Stimulated activated CD4-positive, alpha-beta T cell treated with anti-CD3 and anti-CD28 coated beads, Interleukin-2, amount 100 ng/mL, for 48 hours (primary cell): ENCODE measurements around the gene BCAS1.
"Not testable (repeated sequence)": the region's sequence is repeated elsewhere in the genome, so short reads cannot be mapped to it uniquely, and the experiment has no call there.

ENCODE experiments used
- DNase-seq, 2 donors: peaks; one replicate each; pipeline ENCODE4 v3.0.0-alpha.2; 2020

The BCAS1 gene

GRCh38 chr20:53981752-53982437, 88.5 kb downstream of the BCAS1 start:
- DNase-seq, result peak in 1 of 2 donors; percentile 4

- DNase-seq, result no peak
Measured at GRCh38 chr20:53981130-53981529, 89.3 kb downstream of the BCAS1 start.

DNA sequence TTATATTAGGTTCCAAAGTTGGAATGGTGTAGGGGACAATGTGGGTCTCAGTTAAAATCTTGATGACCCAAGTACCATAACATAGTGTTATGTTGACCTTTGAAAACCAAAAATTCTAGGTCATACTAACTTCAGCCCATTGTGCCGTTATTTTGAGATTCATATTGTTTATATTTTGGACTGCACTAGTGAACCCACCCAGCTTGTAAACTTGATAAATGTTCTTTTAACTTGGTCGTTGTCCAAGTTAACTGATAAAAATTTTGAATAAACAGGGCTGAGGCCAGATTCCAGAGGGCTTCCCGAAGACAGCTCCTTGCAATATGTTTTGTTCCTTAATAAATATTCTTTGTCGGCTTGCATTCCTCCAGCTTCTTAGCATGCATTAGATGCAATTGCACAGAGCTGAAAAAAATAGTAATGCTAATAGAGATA, 90.3 kb downstream of the BCAS1 start:
- no peak for DNase-seq

DNA sequence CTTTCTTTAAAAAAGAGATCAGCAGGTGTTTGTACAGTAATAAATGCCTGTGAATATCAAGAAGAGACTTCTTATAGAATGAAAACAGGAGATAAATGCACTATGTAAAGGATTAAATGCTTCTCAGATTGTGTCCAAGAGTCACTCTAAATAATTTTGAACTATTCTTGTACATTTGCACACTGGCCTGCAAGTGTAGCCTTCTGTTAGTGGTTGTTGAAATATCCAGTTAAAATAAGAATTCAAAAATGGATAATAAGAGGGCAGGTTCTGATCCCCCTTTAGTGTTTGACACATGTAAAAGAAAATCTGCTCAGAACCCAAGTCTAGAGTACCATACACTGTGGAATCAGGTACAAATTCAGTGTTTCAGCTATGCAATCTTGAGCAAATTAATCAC, 91.9 kb downstream of the BCAS1 start:
- DNase-seq, result no peak

GRCh38 chr20:53977391-53977790, 93.0 kb downstream of the BCAS1 start:
- DNase-seq, result no peak

- no peak for DNase-seq
Measured at GRCh38 chr20:53975761-53976160, 94.6 kb downstream of the BCAS1 start.

- DNase-seq, result no peak
Measured at GRCh38 chr20:53974785-53975555, 95.4 kb downstream of the BCAS1 start.

DNA sequence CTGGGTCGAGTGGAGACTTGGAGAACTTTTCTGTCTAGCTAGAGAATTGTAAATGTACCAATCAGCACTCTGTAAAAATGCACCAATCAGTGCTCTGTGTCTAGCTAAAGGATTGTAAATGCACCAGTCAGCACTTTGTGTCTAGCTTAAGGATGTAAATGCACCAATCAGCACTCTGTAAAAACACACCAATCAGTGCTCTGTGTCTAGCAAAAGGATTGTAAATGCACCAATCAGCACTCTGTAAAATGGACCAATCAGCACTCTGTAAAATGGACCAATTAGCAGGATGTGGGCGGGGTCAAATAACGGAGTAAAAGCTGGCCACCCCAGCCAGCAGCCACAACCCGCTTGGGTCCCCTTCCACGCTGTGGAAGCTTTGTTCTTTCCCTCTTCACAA, 96.5 kb downstream of the BCAS1 start:
- not testable (repeated sequence) for DNase-seq

DNA sequence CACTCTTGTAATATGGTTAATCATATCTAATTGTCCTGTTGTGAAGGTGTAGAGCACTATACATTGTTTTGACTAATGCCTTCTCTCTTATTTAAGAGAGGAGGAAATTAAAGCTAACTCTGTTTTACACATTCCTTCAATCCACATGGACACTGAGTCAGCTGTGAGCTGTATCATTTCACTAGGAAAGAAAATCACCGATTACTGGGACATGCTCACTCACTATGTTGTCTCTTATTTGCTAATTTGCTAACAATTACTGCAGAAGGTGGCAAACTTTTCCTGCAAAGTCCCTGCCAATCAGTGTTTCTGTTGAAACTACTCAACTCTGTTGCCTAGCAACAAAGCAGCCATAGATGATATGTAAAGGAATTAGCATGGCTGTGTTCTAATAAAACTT, 98.2 kb downstream of the BCAS1 start:
- no peak for DNase-seq

- no peak for DNase-seq
Measured at GRCh38 chr20:53971096-53971683, 99.2 kb downstream of the BCAS1 start.

DNA sequence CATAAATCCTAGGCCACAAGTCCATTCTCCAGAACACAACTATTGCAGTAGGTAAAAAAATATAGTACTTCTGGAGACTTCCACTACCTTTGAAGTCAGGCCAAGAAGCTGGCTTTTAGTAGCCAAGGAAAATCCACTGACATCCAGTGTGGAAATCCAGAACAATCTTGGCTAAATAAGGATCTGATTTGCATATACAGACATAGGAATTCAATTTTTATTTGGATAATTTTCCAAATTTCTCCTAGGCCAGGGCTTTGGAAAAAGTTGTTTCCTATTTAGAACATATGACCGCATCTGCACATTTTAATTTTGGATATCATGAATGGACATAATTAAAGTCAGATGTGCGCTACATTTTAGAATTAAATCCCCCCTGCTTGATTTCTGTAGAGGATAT, 100.2 kb downstream of the BCAS1 start:
- DNase-seq, result no peak

DNA sequence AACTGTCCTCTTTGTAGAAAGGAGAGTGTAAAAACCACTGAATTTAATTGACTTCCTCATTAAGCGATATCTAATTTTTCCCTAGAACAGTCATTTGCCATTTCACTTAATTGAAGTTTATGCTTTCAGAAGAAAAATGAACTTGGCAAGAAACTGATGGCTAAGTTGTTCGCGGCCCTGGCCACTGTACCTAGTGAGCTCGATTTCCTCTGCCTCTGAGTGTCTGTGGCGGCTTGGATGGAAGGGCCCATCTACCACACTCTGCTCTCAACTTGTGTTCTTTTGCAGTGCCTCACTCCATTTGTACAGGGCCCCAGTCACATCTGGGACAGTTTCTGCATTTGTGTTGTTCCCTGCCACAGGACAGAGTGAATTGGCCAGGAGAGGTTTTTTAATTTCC, 102.9 kb downstream of the BCAS1 start:
- no peak for DNase-seq

DNA sequence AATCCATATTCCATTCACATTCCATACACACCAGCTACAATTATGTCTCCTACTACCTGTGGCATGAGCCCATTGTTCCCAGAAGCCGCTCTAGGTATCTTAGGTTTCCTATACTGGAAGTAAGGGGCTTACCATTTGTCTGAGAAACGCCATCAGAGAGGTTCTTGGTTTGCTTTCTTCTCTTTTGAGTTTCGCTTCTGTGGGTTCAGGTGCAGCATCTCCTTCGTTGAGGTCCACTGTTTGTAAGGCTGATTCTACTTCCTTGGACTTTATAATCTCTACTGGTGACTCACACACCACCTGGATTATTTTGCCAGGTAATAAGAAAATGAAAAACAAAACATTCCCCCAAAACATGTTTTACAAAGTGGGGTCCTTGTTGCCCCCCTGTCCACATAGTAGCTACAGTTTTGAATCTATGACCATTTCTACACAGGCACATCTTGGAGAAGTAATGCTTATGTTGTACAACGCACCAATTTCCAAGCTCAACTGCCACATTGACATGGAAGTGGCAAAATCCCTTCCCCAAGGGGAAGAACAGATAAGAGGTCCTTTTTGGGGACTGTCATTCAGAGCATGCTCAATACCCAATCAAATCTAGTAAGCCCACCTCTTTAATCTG, 103.5 kb downstream of the BCAS1 start:
- DNase-seq, result no peak

- DNase-seq, result no peak
Measured at GRCh38 chr20:53964501-53965253, 105.7 kb downstream of the BCAS1 start.

GRCh38 chr20:53964067-53964466, 106.3 kb downstream of the BCAS1 start:
- DNase-seq, result no peak

GRCh38 chr20:53963635-53964034, 106.8 kb downstream of the BCAS1 start:
- DNase-seq, result no peak

DNA sequence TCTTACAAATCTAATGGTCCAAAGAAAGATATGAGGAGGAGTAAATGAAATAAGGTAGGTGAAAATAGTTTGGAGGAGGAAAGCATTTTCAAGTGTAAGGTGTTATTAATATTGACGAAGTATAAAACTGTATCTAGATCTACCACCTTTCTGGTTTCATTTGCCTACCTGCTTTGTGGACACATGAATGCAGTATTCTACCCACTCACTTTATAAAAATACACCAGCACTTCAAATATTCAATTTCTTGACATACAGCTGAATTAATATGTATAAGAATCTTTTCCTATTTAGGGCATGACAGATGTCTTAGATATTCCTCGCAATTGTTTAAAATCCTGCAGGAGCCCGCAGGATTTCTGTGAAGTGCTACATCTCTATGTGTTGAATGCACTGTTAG, 108.0 kb downstream of the BCAS1 start:
- DNase-seq, result no peak

GRCh38 chr20:53961527-53961926, 108.9 kb downstream of the BCAS1 start:
- no peak for DNase-seq

GRCh38 chr20:53960579-53961272, 109.7 kb downstream of the BCAS1 start:
- no peak for DNase-seq

DNA sequence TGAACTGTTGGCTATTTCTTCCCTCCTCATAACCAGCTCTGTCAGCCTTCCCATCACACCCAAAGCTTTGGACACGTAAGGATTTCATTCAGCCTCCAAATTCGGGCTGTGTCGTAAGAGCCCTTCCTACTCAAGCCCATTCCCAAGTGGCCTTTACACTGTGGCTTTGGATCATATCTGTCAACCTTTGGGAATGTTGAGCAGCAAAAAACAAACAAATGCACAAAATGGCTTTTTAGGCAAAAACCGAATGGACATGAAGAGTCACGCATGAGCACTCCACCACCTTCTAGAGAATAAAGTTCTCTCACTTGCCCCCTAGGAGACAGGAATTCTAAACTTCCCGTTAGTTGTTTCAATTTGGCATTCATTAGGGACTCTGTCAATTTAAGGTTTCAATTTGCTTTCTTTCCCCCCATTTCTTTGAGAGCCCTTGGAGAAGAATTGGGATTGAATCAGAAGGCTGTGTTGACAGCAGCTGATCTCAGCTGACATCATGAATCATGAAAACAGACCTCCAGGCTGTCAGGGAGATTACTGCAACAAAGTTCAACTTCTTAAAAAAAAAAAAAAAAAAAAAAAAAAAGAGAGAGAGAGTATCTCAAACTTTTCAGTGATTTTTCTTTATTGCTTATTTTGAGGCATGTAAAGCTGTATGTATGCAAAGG, 110.3 kb downstream of the BCAS1 start:
- no peak for DNase-seq

DNA sequence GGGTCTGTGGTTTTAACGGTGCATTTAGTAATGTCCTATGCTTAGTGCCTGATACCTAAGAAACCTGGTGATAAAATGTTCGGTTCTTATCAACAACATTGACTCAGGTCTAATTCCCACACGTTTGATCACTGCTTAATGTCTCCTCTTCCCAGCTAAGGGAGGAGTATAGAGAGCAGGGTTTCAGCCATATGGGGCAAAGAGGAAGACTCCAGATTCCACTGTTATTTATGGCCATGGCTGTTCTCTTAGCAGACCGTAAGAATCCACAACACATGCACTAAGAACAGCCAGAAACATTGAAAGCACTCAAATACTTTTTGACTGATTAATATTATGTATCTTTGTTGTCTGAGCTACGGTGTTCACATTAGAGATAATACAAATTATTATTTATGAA, 112.1 kb downstream of the BCAS1 start:
- no peak for DNase-seq
